GM18909 (cell line): Measurements from ENCODE around the gene WDR82.

Source experiments
- ATAC-seq: cut with Tn5 transposase; IDR thresholded peaks from one replicate; pipeline ENCODE4 v1.9.1; 2021; ENCODE audit warnings: mild to moderate bottlenecking; ENCODE audit not compliant: unreplicated experiment, poor library complexity

The WDR82 gene

DNA sequence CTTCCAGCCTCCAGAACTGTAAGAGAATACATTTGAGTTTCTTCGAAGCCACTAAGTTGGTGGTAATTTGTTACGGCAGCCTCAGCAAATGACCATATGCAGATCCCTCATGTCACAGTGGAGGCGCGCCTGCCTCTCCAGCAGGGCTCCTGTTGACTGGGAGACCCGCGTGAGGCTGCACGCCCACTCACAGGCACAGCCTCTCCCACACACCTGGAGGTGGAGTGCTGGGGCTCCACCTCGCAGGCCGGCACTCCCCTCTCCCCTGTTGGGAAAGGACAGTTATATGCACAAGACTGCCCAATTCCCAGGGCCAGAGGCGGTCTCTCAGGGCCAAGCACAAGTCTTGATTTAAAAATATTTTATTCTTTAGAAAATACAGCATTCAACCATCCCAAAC is 50.2 kb downstream of the WDR82 start:
- ATAC-seq = no peak

DNA sequence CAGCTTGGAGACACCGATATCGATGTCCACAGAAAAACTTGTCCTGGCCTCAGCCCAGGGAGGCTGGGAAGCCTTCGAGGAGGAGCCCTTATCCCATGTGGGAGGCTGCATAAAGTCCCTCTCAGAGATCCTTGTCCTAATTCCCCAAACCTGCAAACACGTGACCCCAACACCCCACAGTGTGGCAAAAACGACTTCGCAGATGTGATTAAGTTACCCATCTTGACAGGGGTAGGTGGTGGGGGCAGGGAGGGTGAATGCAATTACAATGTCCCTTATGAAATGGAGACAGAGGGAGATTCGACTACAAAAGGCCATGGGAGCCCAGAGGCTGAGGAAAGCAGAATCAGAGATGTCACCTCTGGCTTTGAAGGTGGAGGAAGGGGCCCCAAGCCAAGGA is 50.7 kb downstream of the WDR82 start:
- no peak for ATAC-seq

DNA sequence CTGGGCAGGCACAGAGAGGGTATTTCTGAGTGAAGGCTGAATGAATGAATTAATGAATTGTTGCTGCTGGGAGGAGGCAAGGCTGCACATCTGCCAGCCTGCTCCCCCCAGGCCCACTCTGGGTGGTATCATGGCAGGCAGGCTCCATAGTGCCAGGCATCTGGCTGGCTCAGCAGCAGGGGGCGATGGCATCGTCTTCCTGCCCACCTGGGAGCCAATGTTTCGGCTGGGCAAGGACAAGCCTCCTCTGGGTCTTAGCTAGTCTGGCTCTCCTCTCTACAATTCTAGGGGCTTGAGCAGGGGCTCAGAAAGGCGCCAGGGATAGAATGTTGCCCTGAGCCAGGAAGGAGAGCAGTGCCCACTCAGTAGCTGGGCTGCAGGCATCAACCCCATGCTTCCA is 51.3 kb downstream of the WDR82 start:
- no peak for ATAC-seq

DNA sequence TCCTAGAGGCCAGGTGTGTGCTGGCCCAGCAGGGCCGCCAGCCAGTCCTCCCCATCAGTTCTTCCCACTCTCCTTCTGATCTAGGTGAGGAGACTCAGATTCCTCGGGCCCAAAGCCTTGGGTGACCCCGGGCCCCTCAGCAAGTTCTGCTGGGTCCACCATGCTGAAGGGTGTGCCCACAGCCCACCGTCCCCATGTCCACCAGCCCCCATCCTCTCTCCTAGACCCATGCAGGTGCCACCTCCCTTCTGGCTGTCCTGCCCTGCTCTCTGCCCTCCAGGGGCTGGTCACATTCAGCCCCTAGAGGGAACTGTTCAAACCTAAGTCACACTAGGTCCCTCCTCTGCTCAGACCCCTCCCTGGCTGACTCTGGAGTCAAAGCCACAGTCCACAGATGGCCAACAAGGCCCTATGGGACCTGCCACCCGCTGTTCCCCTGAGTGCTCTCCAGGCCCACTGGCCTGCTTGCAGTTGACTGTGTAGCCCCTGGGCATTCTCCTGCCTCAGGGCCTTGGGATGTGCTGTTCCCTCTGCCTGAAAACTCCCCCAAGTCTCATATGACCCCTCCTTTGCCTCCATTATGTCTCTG is 52.1 kb downstream of the WDR82 start:
- ATAC-seq = no peak

DNA sequence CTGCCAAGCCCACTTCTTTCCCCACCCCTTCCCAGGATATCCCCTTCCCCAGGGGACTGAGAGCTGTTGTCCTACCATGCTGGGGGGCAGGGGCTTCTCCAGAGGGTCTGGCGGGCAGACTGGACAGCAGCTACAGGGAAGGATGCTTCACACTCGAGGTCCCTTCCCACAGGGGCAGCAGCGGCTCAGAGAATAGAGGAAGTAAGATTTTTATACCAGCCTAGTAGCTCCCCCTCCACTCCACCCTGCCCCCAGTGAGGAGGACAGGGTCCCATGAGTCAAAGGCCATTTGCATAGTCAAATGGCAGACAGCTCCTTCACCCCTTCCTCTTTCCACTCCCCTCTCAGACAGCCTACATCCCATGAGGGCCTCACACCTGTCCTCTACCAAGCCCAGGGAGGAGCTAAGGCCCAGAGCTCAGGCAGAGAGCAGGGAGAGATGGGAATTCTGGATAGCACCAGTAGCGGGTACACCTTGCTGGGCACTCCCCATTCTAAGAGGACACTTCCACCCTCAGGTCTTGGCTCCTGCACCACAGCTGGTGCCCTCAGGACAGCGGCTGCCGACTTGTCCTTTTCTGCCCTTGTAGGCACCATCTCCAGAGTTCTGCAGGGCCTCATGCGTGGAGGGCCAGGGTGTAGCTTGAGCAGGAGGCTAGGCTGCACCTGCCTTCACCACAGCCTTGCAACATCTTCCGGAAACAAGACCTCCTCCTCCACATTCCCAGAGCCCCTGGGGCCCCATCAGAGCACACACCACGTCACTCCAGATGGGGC is 52.8 kb downstream of the WDR82 start, which contains the start of gene TLR9:
Gene TLR9 (minus strand): TSS at position 194 of the 777 bp plus-strand sequence. CDS start 116 bp downstream, at position 78.
- ATAC-seq = peak; percentile 86

DNA sequence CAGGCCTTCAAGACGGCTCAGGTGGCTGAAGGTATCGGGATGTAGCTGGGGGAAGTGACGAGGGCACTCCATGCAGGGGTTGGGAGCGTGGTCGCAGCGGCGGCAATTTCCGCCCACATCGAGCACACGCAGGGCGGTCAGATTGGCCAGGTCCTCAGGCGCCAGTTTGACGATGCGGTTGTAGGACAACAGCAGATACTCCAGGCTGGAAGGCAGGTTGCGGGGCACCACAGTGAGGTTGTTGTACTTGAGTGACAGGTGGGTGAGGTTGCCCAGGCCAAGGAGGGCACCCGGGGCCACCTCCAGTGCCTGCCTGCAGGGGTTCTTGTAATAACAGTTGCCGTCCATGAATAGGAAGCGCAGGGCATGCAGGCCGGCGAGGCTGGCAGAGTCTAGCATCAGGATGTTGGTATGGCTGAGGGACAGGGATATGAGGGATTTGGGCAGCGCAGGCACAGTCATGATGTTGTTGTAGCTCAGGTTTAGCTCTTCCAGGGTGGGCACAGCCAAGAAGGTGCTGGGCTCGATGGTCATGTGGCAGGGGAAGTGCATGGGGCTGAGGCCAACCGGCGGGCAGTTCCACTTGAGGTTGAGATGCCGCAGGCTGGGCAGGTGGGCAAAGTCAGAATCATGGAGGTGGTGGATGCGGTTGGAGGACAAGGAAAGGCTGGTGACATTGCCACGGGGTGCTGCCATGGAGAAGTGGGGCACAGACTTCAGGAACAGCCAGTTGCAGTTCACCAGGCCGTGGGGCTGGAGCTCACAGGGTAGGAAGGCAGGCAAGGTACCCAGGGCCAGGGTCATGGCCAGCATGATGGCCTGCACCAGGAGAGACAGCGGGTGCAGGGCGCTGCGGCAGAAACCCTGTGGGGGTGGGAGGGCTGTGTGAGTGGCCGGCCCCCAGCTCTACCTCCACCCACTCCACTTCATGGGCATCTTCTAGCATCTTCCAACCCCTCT is 54.7 kb downstream of the WDR82 start:
- no peak for ATAC-seq

DNA sequence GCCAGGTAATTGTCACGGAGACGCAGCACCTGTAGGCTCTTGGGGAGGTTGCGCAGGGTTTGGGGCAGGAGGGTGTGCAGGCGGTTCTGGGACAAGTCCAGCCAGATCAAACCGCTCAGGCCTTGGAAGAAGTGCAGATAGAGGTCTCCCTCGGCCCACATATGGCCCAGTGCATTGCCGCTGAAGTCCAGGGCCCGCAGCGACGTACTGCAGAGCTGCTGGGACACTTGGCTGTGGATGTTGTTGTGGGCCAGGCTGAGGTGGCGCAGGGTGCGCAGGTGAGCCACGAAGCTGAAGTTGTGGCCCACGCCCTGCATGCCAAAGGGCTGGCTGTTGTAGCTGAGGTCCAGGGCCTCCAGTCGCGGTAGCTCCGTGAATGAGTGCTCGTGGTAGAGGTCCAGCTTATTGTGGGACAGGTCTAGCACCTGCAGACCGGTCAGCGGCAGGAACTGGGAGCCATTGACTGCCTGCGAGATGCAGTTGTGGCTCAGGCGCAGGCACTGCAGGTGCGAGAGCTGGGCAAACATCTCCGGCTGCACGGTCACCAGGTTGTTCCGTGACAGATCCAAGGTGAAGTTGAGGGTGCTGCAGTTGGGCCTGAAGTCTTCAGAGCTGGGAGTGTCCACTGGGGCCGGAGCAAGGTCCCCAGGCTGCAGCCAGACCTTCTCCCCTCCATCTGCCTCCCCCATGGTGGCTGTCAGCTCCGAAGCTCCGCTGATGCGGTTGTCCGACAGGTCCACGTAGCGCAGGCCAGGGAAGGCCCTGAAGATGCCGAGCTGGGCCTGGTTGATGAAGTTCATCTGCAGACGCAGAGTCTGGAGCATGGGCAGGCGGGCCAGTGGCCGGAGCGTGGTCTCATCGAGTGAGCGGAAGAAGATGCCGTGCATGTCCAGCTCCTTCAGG is 55.9 kb downstream of the WDR82 start:
- no peak for ATAC-seq

DNA sequence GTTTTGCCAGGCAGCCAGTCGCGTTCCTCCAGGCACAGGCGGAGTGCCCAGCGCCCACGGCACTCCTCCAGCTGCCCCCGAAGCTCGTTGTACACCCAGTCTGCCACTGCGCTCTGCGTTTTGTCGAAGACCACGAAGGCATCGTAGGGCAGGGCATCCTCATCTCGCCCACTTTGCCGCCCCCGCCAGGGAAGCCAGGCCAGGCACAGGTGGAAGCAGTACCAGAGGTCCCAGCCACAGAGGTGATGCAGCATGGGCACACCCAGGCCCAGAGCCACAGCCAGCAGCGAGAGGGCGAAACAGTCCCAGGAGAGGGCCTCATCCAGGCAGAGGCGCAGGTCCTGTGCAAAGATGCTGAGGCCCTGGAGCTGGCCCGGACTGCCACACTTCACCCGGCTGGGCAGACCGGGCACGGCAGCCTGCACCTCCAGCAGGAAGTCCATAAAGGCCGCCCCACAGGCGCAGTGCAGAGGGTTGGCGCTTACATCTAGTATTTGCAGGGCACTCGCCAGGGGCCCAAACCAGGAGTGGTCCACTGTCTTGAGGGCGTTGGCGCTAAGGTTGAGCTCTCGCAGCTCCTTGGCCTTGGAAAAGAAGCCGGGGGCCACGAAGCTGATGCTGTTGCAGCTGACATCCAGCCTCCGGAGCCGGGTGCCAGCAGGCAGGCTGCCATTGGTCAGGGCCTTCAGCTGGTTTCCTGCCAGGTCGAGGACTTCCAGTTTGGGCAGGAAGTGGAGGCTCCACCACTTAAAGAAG is 56.7 kb downstream of the WDR82 start:
- no peak for ATAC-seq

DNA sequence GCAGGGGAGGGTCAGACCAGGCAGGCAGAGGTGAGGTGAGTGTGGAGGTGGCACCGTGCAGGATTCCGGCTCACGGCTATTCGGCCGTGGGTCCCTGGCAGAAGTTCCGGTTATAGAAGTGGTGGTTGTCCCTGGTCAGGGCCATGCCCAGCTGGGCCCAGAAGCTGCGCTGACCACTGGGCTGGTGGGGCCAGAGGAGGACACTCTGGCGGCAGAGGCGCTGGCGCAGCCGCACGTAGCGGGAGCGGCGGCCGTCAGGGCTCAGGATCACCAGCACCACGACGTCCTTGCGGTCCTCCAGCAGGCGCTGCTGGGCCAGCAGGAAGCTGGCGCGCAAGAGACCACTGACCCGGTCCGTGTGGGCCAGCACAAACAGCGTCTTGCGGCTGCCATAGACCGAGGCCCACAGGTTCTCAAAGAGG is 57.3 kb downstream of the WDR82 start:
- ATAC-seq = no peak

DNA sequence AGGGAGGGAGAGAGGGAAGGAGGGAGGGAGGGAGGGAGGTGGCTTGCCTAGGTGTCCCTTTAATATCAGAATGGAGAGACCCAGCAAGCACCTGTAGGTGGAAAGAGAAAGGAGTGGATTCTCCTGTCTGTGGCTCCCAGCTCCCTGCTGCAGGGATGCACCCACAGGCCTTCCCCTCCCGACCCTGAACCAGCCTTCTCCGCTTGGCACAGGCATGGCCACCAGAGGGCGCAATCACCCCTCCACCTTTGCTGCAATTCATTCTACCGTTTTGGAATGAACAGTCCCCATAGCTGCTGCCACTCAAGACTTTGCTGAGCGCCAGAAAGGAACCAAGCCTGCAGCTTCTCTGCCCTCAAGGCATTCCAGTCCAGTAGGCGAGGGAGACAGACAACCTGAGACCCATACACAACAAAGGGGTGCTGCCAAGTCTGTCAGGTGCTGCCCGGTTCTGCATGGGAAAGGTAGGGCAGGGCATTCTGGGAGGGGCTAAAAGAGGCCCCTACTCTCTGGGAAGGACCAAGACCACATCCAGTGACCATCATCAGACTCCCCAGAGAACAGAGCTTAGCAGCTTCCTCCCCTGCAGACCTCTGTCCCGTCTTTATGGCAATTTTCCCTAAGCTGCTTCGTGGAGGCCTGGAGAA is 57.9 kb downstream of the WDR82 start:
- no peak for ATAC-seq

DNA sequence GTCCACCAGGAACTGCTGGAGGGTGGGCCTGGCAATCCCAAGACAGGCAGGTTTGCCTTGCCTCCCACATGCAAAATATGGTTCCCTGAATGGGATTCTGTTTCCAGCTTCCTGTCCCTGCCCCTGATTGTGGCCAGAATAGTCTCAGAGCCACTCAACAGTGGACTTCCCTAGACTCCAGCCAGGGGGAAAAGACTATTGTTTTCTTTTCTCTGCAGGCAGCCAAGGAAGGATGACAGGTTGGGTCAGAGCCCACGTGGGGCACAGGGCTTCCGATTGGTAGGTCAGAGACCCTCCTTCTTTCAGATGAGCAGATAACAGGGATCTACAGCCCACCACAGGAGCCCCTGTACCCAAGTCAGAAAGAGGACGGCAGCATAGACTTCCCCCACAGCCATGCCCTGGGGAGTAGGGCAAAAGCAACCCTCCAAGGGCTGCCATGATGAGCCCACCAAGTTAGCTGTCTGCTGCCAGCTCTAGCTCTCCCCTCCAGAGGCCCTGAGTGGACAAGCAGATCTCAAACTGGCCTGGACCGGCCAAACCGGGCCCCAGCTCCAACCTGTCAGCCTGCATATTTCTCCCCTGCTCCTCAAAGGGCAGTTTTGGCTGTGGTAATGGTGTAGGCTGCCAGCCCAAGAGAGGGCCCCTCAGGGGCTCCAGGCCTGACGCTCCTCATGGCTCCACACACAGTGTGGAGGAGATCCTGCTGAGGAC is 59.4 kb downstream of the WDR82 start:
- ATAC-seq = no peak

DNA sequence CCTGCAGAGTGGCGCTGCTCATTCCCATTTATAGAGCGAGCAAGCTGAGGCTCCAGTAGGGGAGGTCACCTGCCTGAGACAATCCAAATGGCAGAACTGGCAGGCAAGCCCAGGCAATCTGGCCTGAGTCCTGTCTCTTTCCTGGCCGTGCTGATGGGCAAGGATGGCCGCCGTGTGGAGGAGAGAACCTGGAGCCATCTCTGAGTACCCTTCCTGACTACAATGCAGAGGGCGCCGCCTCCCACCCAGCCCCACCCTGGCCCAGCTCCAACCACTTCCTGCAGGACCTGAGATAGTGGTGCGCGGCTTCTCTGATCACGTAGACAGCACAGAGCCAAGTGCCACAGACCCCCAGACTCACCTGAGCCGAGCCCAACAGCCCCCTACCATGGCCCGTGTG is 60.0 kb downstream of the WDR82 start:
- no peak for ATAC-seq

DNA sequence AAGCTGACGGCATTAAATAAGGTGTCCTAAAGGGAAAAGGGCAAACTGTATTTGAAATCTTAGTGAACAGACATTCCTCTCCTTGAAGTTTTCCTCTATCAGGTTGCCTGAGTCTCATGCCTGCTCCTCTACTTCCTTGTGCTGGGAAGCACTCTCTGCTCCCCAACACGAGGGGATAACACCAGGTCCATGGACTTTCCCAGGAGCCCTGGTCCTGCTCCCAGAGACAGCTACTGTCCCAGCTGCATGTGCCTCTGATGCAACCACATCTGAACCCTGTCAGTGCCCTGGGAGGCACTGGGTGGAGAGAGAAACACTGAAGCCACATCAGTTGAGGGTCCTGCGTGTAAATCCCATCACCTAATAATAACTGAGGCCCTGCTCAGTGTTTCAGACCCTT is 60.4 kb downstream of the WDR82 start:
- no peak for ATAC-seq

DNA sequence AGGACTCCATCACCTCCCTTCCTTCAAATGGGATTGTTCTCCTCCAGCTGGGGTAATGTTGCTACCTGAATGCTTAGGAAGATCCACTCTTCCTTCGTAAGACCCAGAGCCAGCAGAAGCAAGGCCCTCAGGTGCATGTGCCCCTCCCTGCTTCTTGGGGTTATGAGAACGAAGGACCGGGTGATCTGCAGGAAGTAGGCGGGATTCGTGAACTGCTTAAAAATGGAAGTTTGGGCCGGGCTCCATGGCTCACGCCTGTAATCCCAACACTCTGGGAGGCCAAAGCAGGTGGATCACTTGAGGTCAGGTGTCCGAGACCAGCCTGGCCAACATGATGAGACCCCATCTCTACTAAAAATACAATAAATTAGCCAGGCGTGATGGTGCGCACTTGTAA is 61.0 kb downstream of the WDR82 start:
- ATAC-seq = no peak

DNA sequence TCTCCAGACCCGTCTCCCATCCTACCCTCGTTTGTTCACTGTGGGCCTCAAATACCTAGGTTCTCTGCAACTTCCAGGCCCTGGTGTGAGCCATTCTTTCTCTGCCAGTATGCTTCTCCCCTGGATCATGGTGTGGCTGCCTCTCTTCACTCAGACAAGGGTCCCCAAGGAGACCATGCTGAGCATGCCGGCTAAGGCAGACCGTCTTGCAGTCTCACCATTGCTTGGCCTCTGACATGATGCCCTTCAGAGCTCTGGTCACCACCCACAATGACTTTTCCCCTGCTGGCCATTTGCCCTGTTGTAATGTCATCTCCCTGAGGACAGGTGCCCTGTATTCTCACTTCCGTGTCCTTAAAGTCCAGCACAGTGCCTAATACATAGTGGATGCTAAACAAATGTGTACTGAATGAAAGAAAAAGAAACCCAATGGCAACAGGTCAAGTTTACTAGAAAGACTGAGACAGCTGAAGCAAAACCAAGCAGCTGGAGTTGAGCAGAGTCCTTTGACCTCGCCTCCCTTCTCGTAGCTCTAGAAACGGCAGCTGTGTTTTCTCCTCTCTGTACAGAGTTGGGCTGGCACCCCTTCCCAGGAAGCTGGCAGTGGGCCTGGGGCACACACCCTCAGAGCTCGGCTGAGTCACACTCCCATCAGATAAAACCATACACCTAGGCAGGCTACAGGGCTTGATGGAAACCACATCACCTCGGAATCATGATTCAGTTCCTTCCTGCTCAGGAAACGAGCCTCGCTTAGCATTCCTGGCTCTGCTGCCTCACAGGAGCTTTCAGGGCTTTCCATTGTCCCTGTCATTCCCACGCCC is 61.7 kb downstream of the WDR82 start:
- no peak for ATAC-seq

DNA sequence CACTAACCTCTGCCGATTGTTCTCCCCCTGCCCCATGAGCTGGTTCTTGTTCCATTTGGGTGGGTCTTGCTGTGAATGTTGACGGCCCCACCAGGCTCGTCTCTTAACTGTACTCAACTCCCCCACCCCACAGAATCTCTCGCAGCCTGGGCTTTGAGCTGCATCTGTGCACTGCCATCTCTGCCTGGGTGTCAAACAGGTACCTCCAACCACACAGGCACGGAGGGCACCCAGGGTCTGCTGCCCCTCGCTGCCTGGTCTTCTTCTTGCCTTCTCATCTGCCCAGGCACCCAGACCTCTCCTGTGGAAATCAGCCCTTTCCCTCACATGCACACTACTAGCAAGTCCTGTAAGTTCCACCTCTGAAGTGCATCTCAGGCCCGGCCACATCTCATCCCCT is 63.1 kb downstream of the WDR82 start:
- no peak for ATAC-seq

DNA sequence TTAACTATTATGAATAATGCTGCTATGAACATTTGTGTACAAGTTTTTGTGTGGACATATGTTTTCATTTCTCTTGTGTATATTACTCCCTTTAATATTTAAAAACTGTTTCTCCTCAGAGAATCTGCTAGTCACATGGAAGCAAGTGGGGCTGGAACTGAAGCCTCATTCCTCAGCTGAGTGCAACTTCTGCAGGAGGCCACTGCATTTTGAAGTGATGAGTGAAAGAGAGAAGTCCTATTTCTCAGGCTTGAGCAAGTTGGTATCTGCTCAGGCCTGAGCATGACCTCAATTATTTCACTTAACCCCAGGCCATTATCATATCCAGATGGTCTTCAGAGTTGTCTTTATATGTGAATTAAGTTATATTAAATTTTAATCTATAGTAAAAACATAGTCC is 64.5 kb downstream of the WDR82 start:
- no peak for ATAC-seq
